ENCODE data around the gene LRRC75B. TPM values are rescaled to one million over a fixed set of nuclear protein-coding genes. Genes with fewer than 3 reads are reported as not detected.
"Not testable (repeated sequence)": the region's sequence is repeated elsewhere in the genome, so short reads cannot be mapped to it uniquely, and the experiment has no call there.

The LRRC75B gene
- total RNA-seq (2021) (2.2 and 4.5 TPM in 2 replicates), Bru-seq, nascent RNA (percentile 20 among the genes with signal in this experiment), BruChase-seq, experiment 1, labeled RNA remaining after a 2-hour chase (percentile 25 among the genes with signal in this experiment), BruChase-seq, experiment 2, labeled RNA remaining after a 6-hour chase (percentile 27 among the genes with signal in this experiment)
- long read RNA-seq, partial matches to known transcripts: 0 of 4 reads
- long read RNA-seq, other reads (novel, unspliced or antisense): 2 of 4 reads

- Histone ChIP-seq H3K27me3 (ENCODE audit: insufficient read depth, low read depth) (no peaks in the 10 kb centered on the region), H3K4me1 (replicated peaks; ENCODE audit: insufficient read depth) (peaks cover 12% of the 10 kb centered on the region), H2AFZ (peak within 1 kb of the TSS; percentile 85), H3K27ac (no peak within 1 kb of the TSS), H3F3A (ENCODE audit: insufficient read depth, low read depth) (0 out of 2 replicates have a peak, but pooled peaks cover 3% of the 10 kb centered on the region), H4K20me1 (ENCODE audit: insufficient read depth) (no peaks in the 10 kb centered on the region), H3K36me3 (ENCODE audit: low read depth) (no peaks in the 10 kb centered on the region), H3K9me2 (ENCODE audit: insufficient read depth) (no peaks in the 10 kb centered on the region), H3K9me3 (ENCODE audit: insufficient read depth, low read depth) (no peaks in the 10 kb centered on the region), H3K79me2 (ENCODE audit: low read depth) (no peaks in the 10 kb centered on the region), H3K4me3 (peak within 1 kb of the TSS; percentile 61; the same call in 1 of the 2 replicates), H3K4me2 (peak within 1 kb of the TSS; percentile 89)
- no TSS peak for BruUV-seq (replicated peaks)
- intact Hi-C loops (cut with micrococcal nuclease; ENCODE audit: unreplicated experiment): no loop called here
- peak; percentile 52 to 60 for DNase-seq
- POLR2A ChIA-PET (ENCODE audit: unreplicated experiment): no interaction called here
- CTCF ChIA-PET: no interaction called here
- no peak for TF ChIP-seq EZH2 (IDR thresholded peaks at IDR 0.05; ENCODE audit: low read depth)
- no peak for TF ChIP-seq CTCF (conservative IDR thresholded peaks at IDR 0.05)
Observed at GRCh38 chr22:24592851-24593558, at the start of gene LRRC75B. TSS of gene LRRC75B (minus strand) at chr22:24593073. CDS start at chr22:24593039, 34 bp downstream.

- DNase-seq; intact Hi-C loops (cut with micrococcal nuclease; ENCODE audit: unreplicated experiment); H3K4me1 ChIP-seq (replicated peaks; ENCODE audit: insufficient read depth); H3K9me3 ChIP-seq (ENCODE audit: insufficient read depth, low read depth); H3K27me3 ChIP-seq (ENCODE audit: insufficient read depth, low read depth); H3F3A ChIP-seq (ENCODE audit: insufficient read depth, low read depth); H3K4me2 ChIP-seq; BruUV-seq (replicated peaks); H3K27ac ChIP-seq; H4K20me1 ChIP-seq (ENCODE audit: insufficient read depth); H3K36me3 ChIP-seq (ENCODE audit: low read depth); H3K79me2 ChIP-seq (ENCODE audit: low read depth); CTCF ChIA-PET; H2AFZ ChIP-seq; H3K9me2 ChIP-seq (ENCODE audit: insufficient read depth); H3K4me3 ChIP-seq; POLR2A ChIA-PET (ENCODE audit: unreplicated experiment): not testable (repeated sequence)
Observed at GRCh38 chr22:24642307-24642706, 49.4 kb upstream of the LRRC75B start.

GRCh38 chr22:24636513-24636912, 43.6 kb upstream of the LRRC75B start:
- H3K4me2 ChIP-seq; CTCF ChIA-PET; H3K9me2 ChIP-seq (ENCODE audit: insufficient read depth); H3K27me3 ChIP-seq (ENCODE audit: insufficient read depth, low read depth); BruUV-seq (replicated peaks); H3K9me3 ChIP-seq (ENCODE audit: insufficient read depth, low read depth); POLR2A ChIA-PET (ENCODE audit: unreplicated experiment); H3K4me3 ChIP-seq; DNase-seq; H3F3A ChIP-seq (ENCODE audit: insufficient read depth, low read depth); H3K36me3 ChIP-seq (ENCODE audit: low read depth); H2AFZ ChIP-seq; H3K79me2 ChIP-seq (ENCODE audit: low read depth); intact Hi-C loops (cut with micrococcal nuclease; ENCODE audit: unreplicated experiment); H4K20me1 ChIP-seq (ENCODE audit: insufficient read depth); H3K4me1 ChIP-seq (replicated peaks; ENCODE audit: insufficient read depth); H3K27ac ChIP-seq: not testable (repeated sequence)

GRCh38 chr22:24634776-24635389, 42.0 kb upstream of the LRRC75B start:
- H3K4me2 ChIP-seq; H3K4me3 ChIP-seq; DNase-seq; H3K79me2 ChIP-seq (ENCODE audit: low read depth); H3K9me3 ChIP-seq (ENCODE audit: insufficient read depth, low read depth); H4K20me1 ChIP-seq (ENCODE audit: insufficient read depth); H3K36me3 ChIP-seq (ENCODE audit: low read depth); CTCF ChIA-PET; BruUV-seq (replicated peaks); H3K4me1 ChIP-seq (replicated peaks; ENCODE audit: insufficient read depth); H2AFZ ChIP-seq; H3K27ac ChIP-seq; H3K9me2 ChIP-seq (ENCODE audit: insufficient read depth); intact Hi-C loops (cut with micrococcal nuclease; ENCODE audit: unreplicated experiment); H3F3A ChIP-seq (ENCODE audit: insufficient read depth, low read depth); H3K27me3 ChIP-seq (ENCODE audit: insufficient read depth, low read depth); POLR2A ChIA-PET (ENCODE audit: unreplicated experiment): not testable (repeated sequence)

- intact Hi-C loops (cut with micrococcal nuclease; ENCODE audit: unreplicated experiment); H3K79me2 ChIP-seq (ENCODE audit: low read depth); H3F3A ChIP-seq (ENCODE audit: insufficient read depth, low read depth); H3K4me2 ChIP-seq; H4K20me1 ChIP-seq (ENCODE audit: insufficient read depth); DNase-seq; H3K27ac ChIP-seq; H3K9me2 ChIP-seq (ENCODE audit: insufficient read depth); BruUV-seq (replicated peaks); H3K4me1 ChIP-seq (replicated peaks; ENCODE audit: insufficient read depth); CTCF ChIA-PET; H3K9me3 ChIP-seq (ENCODE audit: insufficient read depth, low read depth); H3K36me3 ChIP-seq (ENCODE audit: low read depth); H3K4me3 ChIP-seq; H3K27me3 ChIP-seq (ENCODE audit: insufficient read depth, low read depth); POLR2A ChIA-PET (ENCODE audit: unreplicated experiment); H2AFZ ChIP-seq: not testable (repeated sequence)
Observed at GRCh38 chr22:24633231-24634023, 40.6 kb upstream of the LRRC75B start.

GRCh38 chr22:24632642-24633041, 39.8 kb upstream of the LRRC75B start:
- CTCF ChIA-PET; H3F3A ChIP-seq (ENCODE audit: insufficient read depth, low read depth); H3K36me3 ChIP-seq (ENCODE audit: low read depth); POLR2A ChIA-PET (ENCODE audit: unreplicated experiment); H3K4me3 ChIP-seq; H2AFZ ChIP-seq; BruUV-seq (replicated peaks); DNase-seq; H3K4me2 ChIP-seq; intact Hi-C loops (cut with micrococcal nuclease; ENCODE audit: unreplicated experiment); H3K27ac ChIP-seq; H3K9me2 ChIP-seq (ENCODE audit: insufficient read depth); H3K4me1 ChIP-seq (replicated peaks; ENCODE audit: insufficient read depth); H3K79me2 ChIP-seq (ENCODE audit: low read depth); H3K27me3 ChIP-seq (ENCODE audit: insufficient read depth, low read depth); H3K9me3 ChIP-seq (ENCODE audit: insufficient read depth, low read depth); H4K20me1 ChIP-seq (ENCODE audit: insufficient read depth): not testable (repeated sequence)
